HG03066 (cell line): ENCODE results near the gene RHBDL2.
"Not testable (repeated sequence)": the region's sequence is repeated elsewhere in the genome, so short reads cannot be mapped to it uniquely, and the experiment has no call there.

ENCODE experiments used
- ATAC-seq: cut with Tn5 transposase; IDR thresholded peaks from one replicate; pipeline ENCODE4 v1.9.1; 2021; ENCODE audit warnings: low read depth; ENCODE audit not compliant: unreplicated experiment

RHBDL2 gene, protein sequence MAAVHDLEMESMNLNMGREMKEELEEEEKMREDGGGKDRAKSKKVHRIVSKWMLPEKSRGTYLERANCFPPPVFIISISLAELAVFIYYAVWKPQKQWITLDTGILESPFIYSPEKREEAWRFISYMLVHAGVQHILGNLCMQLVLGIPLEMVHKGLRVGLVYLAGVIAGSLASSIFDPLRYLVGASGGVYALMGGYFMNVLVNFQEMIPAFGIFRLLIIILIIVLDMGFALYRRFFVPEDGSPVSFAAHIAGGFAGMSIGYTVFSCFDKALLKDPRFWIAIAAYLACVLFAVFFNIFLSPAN

DNA sequence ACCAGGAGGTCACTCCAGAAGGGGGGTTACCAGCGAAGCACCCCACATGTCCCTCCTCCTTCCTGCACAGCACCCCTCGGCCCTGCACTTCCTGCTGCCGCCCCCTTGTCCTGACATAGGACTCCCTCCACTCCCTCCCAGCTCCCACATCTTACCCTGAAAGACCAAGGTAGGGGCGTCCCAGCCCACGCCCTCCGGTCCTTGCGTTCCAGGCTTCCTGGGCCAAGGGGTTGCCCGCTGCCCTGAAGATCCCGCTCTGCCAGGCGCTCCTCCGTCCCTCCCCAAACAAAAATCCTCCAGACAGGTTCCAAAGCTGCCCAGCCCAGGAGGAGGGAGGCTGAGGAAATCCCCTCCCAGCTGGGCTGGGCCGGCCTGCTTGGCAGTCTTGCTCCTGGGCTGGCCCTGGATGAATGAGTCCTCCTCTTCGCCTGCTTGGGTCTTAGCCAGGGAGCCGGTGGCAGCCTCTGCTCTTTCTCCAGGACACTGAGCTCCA, at the start of gene RHBDL2:
RHBDL2 (minus strand) TSS at position 304 of the 493 bp plus-strand sequence. CDS start 22,618 bp downstream, outside the sequence.
- no peak for ATAC-seq

DNA sequence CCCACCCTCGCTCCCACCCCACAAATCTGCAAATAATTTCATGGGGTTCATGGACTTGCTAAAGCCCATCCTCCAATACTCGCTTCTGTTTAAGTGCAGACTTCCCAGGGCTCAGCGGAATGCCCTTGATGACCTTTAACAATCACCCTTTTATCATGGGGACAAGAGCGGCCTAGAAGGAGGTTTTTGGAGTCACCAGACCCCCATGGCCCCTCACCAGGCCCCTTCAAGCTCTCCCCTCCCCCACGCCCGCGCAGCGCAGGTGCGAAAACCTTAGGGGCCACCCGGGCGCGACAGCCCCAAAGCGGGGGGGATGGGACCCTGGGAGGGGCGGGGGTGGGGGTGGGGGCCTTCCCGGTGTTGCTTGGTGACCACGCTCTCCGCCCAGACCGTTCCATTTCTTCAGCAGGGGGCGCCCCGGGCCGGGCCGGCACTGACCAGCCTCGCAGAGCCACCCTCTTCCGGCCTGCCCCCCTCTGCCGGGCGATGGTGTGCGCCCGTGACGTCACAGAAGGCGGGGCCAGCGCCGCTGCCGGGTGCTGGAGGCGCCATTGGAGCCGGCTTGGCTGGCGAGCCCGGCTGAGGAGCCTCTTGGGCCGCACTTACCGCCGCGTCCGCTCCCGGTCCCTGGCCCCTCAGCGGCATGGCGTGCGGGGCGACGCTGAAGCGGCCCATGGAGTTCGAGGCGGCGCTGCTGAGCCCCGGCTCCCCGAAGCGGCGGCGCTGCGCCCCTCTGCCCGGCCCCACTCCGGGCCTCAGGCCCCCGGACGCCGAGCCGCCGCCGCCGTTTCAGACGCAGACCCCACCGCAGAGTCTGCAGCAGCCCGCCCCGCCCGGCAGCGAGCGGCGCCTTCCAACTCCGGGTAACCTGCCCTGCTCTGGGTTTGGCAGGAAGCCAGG, 49.4 kb upstream of the RHBDL2 start, which contains the start of gene AKIRIN1:
AKIRIN1 (plus strand) TSS at position 539 of the 900 bp plus-strand sequence; CDS start at position 644, 105 bp downstream.
- peak; percentile 93 for ATAC-seq

DNA sequence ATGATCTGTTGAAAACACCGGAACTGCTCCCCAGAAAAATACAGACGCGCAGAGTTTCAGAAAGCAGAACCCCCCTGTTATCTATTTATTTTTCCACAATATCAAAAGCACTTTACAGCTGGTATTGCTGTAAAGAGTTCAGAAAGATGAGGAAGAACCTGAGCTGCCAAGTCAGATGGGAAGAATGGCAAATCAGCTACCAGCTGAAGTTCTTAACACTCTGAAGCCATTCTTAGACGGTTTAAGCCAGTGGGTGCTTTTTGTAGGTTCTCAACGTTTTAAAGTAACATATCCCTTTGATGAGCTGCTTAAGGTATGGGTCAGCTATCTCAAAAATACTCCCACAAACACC, 48.7 kb upstream of the RHBDL2 start:
- no peak for ATAC-seq

DNA sequence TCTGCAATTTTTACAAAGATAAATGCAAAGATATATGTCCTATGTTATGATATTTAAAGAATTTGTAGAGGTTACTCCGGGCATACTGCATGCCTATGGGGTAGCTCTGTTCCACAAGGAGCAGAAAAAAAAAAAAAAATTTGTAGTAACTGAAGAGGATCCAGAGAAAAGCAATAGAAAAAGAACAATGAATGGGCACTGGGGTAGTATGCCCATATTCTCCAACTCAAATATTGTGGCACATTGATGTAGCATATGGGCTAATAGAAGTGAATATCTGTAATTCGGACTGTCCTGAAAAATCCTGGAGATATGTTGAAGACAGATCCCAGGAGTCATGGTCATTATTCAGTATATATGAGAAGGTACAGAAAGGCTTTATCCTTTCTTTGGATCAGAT, 48.3 kb upstream of the RHBDL2 start:
- no peak for ATAC-seq

DNA sequence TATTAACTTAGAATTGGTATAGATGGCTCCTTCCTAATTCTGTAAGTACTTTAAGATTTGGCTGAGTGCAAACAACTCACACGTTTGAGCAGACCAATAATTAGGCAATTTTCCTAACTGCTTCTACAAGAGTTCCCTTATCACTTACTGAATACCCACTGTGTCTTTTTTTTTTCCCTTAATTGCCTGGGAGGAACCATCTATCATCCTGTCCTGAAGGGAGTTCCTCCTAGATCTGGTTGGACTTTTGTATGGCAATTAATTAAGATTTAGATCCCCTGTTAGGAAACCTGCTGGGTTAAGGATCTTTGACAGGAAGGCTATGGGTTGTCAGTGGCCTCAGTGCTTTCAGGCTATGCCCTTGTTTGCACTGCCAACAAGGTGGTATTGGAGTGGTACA, 37.8 kb upstream of the RHBDL2 start:
- not testable (repeated sequence) for ATAC-seq

DNA sequence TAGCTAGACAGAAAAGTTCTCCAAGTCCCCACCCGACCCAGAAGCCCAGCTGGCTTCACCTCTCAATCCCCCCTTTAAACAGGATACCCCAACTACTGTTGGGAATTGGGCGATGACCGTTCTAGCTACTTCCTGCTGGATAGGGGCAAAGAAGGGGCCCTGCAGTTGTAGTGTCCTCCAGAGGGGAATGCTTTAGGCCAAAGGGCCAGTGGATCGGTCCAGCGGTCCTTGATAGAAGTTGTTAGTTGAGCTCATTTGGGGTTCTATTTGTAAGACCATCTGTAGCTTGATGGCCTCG, 36.6 kb upstream of the RHBDL2 start:
- not testable (repeated sequence) for ATAC-seq

DNA sequence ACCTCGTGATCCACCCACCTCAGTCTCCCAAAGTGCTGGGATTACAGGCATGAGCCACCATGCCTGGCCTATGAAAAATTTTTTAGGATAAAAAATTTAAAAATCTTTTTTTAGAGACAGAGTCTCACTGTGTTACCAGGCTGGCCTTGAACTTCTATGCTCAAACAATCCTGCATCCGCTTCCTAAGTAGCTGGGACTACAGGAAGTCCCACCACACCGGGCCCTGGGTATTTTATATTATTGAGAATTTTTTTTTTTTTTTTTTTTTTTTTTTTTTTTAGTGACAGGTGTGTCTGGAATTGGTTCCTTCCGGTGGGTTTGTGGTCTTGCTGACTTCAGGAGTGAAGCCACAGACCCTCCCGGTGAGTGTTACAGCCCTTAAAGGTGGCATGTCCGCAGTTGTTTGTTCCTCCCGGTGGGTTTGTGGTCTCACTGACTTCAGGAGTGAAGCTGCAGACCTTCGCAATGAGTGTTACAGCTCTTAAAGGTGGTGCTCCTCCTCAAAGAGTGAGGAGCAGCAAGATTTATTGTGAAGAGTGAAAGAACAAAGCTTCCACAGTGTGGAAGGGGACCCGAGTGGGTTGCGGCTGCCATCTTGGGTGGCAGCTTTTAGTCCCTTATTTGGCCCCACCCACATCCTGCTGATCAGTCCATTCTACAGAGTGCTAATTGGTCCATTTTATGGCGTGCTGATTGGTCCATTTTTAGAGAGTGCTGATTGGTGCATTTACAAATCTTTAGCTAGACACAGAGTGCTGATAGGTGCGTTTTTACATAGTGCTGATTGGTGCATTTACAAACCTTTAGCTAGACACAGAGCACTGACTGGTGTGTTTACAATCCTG, 36.0 kb upstream of the RHBDL2 start:
- ATAC-seq, result not testable (repeated sequence)

DNA sequence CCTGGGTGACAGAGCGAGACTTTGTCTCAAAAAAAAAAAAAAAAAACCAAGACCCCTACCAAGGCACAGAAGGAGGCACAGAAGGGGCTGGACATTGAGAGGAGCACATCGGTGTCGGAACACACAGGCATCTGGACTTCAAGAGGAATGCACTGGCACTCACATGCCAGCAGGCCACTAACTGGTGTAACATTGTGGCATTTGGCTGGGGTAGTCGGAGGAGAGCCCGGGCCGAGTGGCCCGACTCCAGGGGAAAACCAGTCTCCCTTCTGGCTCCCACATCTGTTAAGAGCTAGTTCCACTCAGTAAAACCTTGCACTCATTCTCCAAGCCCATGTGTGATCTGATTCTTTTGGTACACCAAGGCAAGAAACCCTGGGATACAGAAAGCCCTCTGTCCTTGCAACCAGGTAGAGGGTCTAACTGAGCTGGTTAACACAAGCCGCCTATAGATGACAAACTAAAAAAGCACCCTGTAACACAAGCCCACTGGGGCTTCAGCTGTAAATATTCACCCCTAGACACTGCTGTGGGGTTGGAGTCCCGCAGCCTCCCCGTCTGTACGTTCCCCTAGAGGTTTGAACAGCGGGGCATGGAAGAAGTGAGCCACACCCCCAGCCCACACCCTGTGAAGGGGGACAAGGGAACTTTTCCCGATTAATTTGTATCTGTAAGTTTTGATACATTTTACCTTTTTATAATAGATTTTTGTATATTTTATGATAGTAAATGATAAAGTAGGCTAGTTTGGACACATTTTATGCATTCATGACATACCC, 32.2 kb upstream of the RHBDL2 start:
- no peak for ATAC-seq

DNA sequence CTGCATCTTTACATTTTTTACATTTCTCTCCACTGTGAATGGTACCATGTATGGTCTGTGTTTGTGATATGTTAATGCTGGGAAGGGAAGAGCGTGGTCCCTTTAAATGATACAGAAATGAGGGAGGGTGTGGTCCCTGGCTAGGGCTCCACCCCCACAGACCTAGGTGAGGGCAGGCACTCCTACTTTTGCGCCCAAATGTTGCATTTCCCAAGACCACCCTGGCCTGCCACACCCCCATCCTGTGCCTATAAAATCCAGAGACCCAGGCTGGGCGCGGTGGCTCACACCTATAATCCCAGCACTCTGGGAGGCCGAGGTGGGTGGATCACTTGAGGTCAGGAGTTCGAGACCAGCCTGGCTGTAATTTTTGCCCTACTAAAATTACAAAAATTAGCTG, 31.5 kb upstream of the RHBDL2 start:
- not testable (repeated sequence) for ATAC-seq

DNA sequence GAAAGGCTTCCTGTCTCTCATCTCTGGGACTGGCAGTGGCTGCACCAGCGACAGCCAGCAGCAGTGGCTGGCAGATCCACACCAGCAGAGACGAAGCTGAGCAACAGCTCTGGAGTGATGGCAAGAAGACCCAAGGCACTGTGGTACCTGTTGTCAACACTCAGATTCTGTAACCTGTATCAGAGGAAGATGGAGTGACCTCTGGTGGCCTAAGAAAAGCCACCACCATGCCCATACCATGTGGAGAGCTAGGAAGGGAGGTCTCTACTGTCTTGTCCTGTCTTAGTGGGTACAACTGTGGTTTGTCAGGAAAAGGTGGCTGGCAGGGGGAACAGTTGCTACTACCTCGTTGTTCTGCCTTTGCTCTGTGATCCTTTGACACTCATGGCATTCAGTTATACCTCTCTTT, 22.5 kb upstream of the RHBDL2 start:
- no peak for ATAC-seq

DNA sequence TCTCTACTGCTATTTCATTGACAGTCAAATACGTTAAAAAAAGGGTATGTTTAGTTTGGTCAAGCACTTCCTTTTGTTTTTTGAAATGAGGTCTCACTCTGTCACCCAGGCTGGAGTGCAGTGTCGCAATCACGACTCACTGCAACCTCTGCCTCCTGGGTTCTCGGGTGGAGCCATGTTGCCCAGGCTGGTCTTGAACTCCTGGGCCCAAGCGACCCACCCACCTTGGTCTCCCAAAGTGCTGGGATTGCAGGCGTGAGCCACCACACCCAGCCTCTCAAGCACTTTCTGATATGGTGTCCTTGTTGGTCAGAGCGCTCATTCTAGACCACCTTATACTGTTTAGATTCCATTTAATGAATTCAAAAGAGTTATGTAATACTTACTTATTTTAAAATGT, 20.9 kb upstream of the RHBDL2 start:
- no peak for ATAC-seq

DNA sequence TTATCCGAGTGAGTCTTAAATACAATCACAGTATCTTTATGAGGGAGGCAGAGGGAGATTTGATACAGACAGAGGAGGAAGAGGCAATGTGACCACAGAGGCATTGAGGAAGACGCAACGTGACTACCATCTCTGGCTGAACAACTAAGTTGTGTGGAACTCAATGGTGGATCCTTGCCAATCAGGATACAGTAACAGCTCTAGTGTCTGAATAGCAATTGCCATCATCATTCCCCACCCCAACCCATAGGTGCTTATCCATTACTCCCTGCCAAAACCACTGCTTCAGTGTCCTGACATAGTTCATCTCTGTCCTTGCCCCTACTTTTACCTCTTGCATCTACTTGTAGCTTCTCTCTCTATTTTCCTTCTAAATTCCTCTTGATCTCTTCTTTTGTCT, 20.5 kb upstream of the RHBDL2 start:
- ATAC-seq, result no peak

DNA sequence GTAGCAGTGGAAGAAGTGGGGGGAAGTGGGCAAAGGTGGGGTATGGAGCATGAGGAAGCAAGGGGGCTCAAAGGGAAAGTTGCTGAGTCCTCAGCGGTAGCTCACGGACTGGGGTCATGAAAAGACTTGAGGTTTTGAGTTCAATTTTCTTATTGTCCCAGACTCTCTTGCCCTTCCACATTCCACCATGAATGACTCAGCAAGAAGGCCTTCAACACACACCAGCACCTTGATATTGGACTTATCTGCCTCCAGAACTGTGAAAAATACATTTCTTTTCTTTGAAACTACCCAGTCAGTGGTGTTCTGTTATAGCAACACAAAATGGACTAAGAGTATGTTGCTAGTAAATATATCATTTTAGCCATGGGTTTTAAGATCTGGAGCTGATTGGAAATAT, 17.3 kb upstream of the RHBDL2 start:
- ATAC-seq, result no peak

DNA sequence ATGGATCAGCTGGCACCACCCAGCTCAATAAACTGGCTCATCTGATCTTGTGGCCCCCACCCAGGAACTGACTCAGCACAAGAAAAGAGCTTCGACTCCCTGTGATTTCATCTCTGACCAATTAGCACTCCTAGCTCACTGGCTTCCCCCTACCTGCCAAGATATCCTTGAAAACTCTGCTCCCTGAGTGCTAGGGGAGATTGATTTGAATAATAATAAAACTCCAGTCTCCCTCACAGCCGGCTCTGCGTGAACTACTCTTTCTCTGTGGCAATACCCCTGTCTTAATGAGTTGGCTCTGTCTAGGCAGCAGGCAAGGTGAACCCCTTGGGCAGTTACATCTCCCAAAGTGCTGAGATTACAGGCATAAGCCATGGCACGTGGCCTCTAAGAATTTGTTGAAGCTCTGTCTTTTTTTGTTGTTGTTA, 11.8 kb upstream of the RHBDL2 start:
- no peak for ATAC-seq

DNA sequence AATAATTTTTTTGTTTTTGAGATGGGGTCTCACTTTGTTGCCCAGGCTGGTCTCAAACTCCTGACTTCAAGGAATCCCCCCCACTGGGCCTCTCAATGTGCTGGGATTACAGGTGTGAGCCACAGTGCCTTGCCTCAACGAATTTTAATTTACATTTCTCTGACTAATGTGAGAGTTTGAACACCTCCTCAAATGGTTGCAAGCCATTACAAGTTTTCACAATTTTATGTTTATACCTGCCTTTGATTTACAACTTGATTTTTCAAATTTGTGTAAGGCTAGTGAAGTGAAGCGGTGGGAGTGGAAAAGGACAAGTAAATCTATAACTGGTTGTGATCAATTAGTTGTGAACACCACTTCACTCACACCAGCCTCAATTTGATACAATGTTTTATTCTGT, 8.9 kb upstream of the RHBDL2 start:
- no peak for ATAC-seq

DNA sequence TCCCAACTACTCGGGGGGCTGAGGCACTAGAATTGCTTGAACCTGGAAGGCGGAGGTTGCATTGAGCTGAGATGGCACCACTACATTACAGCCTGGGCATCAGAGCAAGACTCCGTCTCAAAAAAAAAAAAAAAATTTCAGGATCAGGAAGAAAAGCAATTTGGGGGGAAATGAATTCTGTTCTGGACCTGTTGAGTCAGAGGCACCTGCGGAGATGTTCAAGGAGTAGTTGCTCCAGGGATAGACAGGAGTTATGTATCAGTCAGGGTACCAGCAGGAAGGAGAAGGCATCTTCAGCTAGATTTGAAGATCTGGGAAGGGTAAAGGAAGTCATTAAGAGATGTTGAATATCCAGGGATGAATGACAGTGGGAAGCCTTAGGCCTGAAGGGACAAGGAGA, 2.9 kb upstream of the RHBDL2 start:
- ATAC-seq, result no peak

DNA sequence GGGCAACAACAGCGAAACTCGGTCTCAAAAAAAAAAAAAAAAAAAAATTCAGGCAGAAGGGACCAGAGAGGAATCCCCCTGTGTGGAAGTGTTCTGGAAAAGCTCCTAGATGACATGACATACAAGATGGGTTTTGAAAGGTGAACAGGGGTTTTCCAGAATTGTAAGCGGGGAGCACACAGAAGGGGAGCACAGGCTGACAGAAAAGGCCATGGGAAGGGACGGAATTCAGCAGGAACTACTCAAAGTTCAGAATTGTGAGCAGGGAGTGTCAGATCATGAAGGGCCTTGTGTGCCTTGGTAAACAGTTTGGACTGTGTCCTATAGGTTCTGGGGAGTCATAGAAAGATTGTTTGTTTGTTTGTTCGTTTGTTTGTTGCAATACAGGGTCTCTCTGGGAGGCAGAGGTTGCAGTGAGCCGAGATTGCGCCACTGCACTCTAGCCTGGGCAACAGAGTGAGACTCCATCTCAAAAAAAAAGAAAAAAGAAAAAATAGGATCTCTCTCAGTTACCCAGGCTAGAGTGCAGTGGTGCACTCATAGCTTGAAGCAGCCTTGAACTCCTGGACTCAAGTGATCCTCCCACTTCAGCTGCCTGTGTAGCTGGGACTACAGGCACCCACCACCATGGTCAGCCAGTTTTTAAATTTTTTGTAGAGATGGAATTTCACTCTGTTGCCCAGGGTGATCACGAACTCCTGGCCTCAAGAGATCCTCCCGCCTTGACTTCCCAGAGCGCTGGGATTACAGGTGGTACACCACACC, 1.2 kb upstream of the RHBDL2 start:
- ATAC-seq, result no peak

DNA sequence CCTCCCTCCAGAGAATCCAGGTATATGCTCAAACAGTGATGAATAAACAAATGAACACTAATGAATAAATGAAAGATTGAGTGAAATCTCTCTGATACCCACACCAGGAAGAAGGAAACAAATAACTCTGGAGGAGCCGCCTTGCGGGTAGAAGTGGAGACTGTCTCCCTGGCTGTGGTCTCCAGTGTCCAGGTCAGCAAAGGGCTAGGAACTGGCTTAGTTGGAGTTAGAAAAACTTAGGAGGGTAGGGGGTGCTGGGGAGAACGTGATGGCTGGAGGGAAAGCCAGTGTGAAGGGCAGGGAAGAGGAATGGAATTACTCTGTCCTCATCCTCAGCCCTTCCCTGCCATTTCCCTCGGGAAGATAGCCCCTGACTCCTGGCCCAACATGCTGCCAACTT, 537 bp downstream of the RHBDL2 start:
- ATAC-seq, result no peak

DNA sequence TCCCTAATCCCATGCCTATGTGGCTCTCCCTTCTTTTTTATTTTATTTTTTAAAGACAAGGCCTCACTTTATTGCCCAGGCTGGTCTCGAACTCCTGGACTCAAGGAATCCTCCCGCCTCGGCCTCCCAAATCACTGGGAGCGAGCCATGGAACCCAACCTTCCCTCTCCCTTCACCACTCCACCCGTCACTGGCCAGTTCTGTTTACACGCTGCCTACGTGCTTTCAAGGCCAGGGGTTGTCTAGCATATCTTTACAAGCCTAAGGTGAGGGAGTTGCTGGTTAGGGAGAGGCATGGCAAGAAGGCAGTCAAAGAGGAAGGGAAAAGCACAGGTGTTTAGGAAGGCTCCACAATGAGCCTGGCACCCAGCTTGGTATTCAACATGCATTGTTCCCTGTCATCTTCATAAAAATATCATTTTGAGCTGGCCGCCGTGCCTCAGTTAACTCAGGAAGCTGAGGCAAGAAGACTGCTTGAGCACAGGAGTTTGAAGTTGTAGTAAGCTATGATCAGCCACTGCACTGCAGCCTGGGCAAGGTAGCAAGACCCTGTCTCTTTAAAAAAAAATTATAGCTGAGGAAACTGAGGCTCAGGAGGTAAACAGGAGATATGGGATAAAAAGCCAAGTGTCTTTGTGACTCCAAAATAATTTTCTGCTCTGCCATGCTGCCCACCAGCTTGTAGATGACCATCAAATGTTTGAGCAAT, 1.1 kb downstream of the RHBDL2 start:
- ATAC-seq, result no peak
